CD4-positive, alpha-beta T cell treated with Interleukin-6 at 100 ng/mL for 8 hours (primary cell): ENCODE data around the gene ZNF382.
"Not testable (repeated sequence)": the region's sequence is repeated elsewhere in the genome, so short reads cannot be mapped to it uniquely, and the experiment has no call there.

Experiments used
- DNase-seq: peaks from one replicate; pipeline ENCODE4 v3.0.0-alpha.2; 2020; ENCODE audit warnings: mixed read lengths, low spot score

ZNF382 gene

DNA sequence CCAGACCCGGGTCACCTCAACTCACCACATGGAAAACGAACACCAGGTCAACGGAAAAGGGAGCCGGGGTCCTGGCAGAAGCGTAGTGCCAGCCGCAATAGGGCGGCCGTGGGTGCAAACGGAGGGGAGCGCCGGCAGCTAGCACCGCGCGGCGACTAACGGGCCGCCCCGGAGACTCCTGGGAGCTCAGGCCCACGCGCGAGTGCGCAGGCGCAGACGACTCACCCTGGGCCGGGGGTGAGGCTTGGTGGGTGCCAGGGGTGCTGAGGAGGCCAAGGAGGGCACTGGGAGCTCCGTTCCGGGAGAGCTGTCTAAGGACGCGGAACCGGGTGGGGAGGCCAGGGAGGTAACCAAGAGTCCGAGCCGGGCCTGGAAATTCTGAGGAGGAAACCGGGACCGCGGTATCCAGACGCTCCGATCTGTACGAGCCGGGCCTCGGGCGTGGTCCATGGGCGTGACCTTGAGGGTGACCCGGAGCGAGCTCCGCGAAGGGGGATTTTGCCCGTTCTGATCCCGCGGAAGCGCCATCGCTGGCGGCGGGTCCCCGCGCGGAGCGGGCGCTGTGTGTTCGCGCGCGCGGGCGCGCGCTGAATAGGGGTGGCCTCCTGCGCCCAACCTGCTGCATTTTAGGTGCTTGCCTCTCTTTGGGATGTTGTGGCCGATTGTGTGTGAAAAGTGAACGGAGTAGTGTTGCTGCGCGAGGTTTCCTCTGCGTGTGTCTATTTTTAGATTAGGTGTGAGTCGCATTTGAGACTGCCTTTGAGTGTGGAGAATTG is at the start of gene ZNF382:
TSS of gene ZNF382 (plus strand) at position 213 of the 776 bp plus-strand sequence. CDS start 4,602 bp downstream, outside the sequence.
- DNase-seq = peak; percentile 85

DNA sequence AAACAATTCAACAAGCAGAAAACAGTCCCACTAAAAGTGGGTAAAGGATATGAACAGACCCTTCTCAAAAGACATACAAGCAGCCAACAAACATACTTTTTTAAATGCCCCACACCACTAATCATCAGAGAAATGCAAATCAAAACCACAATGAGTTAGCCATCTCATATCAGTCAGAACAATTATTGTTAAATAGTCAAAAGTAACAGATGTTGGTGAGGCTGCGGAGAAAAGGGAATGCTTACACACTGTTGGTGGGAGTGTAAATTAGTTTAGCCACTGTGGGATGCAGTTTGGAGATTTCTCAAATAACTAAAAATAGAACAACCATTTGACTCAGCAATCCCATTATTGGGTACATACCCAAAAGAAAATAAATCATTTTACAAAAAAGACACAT is 40.7 kb upstream of the ZNF382 start:
- DNase-seq = no peak

DNA sequence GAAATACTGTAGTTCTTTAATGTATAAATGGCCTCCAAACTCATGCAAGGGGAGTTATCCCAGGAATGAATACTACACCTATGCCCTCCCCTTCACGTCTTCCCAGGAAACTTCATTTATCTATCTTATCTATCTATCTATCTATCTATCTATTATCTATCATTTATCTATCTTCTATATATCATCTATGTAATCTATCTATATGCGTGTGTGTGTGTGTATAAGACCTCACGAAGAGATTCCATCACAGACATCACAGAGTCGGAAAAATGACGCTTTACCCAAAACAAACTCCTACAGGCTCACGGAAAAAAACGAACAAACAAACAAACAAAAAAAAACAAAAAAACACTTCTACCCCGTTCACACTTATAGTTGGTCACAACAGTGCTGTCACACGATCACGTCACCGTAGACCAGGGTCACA is 32.5 kb upstream of the ZNF382 start:
- DNase-seq = no peak

DNA sequence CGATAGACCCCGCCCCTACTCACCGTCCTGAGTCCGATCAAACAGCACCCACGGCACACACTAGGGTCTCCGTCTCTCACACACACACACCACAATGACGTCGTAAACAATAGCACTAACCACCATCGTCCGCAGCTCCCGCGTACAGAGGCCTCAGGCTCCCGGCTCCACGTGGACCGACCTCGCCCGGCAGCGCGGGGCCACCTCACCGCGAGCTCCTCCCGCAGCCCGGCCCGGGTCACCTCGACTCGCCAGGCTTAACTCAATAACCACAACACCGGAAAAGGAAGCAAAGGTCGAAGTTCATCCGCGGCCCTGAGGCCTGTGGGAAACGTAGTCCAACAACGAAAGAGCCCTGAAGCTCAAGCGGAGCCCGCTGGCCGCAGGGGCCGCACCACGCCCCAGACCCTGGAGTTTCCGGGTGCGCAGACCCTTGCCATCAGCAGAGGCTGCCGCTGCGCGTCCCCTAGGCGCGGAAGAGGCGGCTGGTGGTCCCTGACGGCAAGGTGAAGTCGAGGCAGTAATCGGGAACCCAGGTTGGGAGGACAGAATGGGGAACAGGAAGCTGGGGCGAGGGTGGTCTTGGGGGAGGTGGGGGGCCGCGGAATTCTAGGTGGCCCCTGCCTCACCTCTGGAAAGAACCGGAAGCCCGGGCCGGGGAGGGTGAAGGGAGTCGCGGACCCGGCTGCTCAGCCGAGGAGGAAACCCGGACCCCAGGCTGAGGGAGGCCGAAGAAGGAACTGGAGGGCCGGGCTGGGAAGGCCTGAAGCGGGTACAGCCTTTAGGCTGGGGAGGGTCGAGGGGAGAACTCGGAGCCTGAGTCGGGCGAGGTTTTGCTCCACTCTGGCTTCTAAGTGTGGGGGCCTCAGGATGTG is 31.9 kb upstream of the ZNF382 start, which contains the start of gene ZNF529:
TSS of gene ZNF529 (minus strand) at position 273 of the 875 bp plus-strand sequence. CDS start 946 bp downstream, outside the sequence.
- DNase-seq = peak; percentile 78

DNA sequence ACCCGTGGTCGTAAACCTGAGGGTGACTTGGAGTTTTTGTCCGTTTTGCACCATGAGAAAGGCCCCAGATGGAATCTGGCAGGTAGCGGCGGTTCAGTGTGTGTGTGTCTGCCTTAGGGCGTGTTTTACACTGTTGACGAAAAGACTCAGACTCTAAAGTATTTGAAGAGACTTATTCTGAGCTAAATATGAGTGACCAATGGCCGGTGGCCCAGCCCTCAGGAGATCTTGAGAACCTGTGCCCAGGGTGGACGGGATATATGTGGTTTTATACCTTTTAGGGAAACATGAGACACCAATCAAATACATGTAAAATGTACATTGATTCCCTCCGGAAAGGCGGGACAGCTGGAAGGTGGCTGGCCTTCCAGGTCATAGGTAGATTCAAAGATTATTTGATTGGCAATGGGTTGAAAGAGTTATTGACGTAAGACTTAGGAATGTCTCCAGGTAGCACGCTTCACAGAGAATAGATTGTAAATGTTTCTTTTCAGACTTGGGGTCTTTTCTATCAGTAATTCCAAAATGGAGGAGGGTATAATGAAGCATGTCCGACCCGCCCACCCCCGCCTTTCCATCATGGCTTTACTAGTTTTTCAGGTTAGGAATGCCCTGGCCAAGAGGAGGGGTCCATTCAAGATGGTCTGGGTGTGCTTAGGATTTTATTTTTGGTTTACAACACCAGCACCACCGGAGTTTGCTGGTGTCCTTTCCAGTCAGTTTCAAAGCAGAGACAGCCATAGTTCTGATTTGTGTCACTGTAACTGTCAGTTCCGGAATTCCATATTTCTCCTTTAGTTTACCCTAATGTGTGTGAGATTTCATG is 31.0 kb upstream of the ZNF382 start:
- no peak for DNase-seq

DNA sequence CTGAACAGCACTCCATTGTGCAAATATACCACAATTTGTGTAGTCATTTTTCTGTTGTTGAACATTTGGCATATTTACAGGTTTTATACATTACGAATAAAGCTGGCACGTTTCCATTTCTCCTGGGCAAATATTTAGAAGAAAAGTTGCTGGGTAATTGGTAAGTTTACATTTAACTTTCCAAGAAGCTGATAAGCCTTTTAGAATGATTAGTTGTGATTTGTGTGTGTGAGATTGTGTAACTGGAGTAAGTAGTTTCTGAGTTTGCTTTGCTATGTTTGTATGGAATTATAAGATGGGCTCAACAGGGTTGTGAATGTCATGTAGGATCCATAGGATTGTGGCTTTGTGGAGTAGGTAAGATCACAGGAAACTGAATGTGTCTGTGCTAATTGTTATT is 30.4 kb upstream of the ZNF382 start:
- no peak for DNase-seq

DNA sequence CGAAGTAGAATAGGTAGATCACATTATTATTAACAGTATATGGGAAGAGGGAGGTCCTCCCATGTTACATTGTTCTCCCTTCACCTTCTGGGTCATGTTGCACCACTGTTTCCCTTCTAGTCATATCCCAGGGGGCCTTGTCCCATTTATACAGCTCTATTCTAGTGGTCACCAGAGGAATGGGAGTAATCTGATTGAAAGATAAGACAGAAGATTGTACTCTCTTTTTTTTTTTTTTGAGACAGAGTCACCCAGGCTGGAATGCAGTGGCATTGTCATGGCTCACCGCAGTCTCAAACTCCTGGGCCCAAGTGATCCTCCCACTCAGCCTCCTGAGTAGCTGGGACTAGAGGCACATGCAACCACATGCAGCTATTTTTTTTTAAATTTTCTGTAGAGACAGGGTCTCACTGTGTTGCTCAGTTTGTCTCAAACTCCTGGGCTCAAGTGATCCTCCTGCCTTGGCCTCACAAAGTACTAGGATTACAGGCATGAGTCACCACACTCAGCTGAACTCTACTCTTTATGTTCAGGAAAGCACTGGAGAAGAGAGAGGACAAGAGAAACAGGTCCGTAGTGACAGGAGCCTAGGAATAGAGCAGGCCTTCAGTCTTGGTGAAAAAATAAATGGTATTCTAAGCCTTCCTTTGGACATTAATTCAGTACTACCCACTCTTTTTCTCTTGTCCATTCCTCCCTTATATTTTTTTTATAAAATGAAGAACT is 27.7 kb upstream of the ZNF382 start:
- no peak for DNase-seq

DNA sequence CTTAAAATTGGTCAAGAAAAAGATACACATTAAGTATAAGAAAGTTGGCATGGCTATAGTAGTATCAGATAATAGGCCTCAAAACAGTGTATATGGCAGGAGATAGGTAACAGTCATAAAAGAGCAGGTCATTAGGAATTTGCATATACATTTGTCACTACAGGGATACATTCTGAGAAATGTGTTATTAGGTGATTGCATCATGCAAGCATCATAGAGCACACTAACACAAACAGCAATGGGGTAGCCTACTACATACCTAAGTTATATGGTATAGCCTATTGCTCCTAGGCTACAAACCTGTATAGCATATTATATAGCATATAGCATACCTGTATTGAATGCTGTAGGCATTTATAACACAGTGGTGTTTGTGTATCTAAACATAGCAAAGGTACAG is 25.9 kb upstream of the ZNF382 start:
- no peak for DNase-seq

DNA sequence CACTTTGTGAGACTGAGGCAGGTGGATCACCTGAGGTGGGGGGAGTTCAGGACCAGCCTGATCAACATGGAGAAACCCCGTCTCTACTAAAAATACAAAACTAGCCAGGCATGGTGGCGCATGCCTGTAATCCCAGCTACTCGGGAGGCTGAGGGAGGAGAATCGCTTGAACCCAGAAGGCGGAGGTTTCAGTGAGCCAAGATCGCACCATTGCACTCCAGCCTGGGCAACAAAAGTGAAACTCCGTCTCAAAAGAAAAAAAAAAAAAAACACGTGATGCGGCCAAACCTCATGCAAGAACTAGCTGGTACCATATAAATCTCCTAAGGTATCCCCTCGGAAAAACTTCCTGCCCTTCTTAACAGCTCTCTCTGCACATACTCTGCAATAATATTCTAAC is 2.4 kb upstream of the ZNF382 start:
- not testable (repeated sequence) for DNase-seq

DNA sequence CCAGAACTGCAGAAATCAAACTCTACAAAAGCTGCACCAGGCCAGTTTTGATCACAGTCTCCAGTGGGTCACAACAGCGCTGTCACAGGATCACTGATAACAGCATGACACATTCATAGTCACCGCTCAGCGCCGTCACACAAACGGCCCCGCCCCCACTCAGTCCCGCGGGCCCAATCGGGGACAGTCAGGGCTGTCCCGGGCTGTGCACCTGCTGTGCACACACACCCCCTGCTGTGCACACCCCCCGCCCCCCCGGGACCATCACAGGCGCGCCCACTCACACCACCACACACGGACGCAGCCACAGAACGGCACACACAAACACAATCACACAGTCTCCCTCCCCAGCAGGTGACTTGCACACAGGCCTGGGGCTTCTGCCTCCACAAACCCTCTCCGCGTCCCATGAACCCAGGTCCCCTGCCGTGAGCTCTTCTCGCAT is 435 bp upstream of the ZNF382 start:
- peak; percentile 84 for DNase-seq

DNA sequence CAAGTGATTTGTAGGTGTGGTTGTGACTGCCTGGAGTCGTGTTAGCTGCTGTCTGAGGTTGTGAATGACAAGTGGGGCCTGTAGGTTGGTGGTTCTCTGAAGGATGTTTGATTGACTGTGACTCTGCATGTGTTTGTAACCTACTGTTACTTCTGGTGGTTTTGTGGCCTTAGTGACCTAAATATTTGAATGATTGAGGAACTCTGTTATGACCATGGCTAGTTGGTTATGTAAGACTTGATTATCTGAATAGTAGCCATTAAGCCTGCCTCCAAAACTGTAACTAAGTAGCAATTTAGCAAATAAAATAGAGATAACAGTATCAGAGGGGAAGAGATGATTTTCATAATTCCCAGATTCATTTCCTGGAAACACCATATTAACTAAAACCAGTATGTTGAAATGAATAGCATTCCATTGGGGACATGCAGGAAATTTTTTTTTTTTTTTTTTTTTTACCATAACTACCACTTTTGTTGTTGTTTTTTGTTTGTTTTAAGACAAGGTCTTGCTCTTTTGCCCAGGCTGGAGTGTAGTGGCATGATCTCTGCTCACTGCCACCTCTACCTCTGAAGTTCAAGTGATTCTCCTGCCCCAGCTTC is 865 bp downstream of the ZNF382 start:
- DNase-seq = no peak

DNA sequence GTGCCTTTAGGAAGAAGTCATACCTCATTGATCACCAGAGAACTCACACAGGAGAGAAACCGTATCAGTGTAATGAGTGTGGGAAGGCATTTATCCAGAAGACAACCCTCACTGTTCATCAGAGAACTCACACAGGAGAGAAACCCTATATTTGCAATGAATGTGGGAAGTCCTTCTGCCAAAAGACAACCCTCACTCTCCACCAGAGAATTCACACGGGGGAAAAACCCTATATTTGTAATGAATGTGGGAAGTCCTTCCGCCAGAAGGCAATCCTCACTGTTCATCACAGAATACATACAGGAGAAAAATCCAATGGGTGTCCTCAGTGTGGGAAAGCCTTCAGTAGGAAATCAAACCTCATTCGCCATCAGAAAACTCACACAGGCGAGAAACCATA is 21.9 kb downstream of the ZNF382 start:
- DNase-seq = no peak

DNA sequence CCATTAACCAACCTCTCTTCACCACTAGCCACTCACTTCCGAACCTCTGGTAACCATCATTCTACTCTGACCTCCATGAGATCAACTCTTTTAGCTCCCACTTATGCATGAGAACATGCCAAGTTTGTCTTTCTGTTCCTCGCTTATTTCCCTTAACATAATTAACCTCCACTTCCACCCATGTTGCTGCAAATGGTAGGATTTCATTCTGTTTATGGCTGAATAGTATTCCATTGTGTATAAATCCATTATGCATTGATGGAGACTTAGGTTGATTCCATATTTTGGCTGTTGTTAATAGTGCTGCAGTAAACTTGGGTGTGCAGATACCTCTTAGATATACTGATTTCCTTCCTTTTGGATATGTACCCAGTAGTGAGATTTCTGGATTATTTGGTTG is 30.2 kb downstream of the ZNF382 start:
- no peak for DNase-seq

DNA sequence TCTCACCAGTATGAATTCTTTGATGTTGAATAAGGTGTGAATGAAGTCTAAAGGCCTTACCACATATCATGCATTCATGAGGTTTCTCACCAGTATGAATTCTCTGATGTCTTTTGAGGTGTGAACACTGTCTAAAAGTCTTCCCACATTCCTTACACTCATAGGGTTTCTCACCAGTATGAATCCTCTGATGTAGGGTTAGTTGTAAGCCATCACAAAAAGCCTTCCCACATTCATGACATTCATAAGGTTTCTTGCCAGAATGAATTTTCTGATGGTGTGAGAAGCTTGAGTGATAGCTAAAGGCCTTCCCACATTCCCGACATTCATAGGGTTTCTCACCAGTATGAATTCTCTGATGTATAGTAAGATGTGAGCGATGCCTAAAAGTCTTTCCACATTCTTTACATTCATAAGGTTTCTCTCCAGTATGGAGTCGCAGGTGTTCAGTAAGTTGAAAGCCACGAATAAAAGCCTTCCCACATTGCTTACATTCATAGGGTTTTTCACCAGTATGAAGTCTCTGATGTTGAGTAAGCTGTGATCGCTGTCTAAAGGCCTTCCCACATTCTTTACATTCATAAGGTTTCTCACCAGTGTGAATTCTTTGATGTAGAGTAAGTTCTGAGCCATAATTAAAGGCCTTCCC is 33.9 kb downstream of the ZNF382 start:
- no peak for DNase-seq

DNA sequence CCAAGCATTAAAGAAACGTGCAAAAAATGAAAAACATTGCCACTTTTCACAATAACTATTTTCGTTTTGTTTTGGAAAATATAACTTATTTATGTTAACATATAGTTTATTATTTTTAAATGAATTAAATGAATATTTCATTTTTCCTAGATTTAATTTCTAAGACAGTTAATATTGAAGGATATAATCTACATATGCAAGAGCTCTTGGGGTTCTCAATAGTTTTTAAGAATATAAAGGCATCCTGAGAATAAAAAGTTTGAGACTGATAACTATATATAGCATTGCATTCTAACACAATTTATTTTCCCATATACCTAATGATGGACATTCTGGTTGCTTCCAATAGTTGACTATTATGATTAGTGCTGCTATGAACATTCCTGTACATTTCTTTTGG is 41.6 kb downstream of the ZNF382 start:
- no peak for DNase-seq

DNA sequence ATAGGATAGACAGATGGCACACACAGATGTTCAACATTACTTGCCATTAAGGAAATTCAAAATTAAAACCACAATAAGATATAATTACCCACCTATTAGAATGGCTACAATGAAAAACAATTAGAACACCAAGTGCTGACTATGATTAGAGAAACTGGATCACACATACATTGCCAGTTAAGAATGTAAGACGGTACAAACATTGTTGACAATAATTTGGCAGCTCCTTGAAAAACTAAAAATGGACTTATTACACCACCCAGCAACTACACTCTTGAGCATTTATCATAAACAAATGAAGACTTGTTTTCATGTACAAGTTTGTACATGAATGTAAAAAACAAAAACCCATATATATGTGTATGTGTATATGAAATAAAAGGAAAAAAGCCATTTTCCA is 47.8 kb downstream of the ZNF382 start:
- no peak for DNase-seq

DNA sequence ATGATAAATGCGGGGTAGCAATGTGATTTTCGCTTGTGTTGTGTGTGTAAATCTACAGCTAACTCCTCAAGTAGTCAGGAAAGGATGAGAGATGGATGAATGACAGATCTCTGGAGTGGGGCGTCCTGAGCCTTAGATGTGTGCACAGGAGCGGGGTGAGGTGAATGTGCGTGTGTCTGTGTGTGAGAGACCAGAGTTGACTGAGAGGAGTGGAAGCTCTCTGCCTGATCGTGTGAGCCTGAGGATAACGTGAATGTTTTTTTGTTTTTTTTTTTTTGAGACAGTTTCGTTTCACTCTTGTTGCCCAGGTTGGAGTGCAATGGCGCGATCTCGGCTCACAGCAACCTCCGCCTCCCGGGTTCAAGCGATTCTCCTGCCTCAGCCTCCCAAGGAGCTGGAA is 60.7 kb downstream of the ZNF382 start:
- DNase-seq = no peak

DNA sequence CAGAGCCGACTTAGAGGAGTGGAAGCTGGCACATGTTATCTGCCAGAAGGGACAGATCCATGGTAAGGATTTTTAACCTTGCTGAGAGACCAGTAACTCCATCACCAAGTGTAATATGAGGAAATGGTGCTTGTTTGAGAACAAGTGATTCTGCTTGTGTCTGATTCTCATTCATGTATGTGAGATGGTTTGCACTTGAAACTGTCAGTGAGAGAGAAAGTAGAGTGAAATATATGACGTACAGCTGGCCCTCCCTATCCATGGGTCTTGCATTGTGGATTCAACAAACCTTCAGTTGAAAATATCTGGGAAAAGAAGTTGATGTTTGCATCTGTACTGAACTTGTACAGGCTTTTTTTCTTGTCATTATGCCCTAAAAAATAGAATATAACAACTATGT is 63.5 kb downstream of the ZNF382 start:
- DNase-seq = no peak

DNA sequence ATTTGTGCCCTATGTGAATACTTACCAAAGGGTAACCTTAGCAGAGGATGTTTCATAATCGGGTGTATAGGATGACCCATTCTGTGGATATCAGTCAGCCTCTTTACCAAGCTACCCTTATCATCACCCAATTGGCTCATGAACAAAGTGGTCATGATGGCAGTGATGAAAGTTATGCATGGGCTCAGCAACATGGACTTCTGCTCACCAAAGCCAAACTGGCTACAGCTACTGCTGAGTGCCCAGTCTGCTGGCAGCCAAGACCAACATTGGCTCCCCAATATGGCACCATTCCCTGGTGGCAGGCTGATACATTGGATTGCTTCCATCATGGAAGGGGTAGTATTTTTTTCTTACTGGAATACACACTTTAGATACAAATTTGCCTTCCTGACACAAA is 67.3 kb downstream of the ZNF382 start:
- DNase-seq = no peak

DNA sequence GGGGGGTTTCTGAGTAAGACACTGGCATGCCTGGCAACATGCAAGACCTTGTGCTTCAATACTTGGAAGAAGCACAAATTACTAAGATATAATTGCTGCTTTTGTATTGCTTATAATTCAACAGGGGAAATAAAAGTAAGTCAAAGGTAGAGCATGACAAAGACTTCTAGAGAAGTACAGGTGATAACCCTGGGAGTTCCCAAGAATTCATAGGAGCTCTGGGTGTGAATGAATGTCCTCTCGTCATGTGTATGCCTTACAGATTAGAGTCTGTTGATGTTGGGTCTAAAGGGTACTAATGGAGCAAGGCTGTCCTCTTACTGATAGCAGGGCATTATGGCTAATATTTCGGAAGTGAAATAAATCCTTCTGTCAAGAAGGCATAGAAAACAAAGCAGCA is 69.1 kb downstream of the ZNF382 start:
- no peak for DNase-seq

DNA sequence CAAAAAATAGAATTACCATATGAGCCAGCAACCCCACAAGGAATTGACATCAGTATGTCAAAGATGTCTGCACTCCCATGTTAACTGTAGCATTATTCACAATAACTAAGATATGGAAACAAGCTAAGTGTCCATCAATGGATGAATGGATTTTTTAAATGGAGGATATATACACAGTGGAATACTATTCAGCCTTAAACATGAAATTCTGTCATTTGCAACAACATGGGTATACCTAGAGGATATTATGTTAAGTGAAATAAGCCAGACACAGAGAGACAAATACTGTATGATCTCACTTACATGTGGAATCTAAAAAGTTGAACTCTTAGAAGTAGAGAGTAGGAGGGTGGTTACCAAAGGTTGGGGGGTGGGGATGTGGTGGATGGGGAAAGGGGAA is 74.3 kb downstream of the ZNF382 start:
- DNase-seq = no peak
